ENCODE data around the gene RBM20. TPM values are rescaled to one million over a fixed set of nuclear protein-coding genes. Genes with fewer than 3 reads are reported as not detected.

RBM20 gene
- polyA plus RNA-seq, 3 donors: 4.5 to 8.3 (median 8.1) TPM

DNA sequence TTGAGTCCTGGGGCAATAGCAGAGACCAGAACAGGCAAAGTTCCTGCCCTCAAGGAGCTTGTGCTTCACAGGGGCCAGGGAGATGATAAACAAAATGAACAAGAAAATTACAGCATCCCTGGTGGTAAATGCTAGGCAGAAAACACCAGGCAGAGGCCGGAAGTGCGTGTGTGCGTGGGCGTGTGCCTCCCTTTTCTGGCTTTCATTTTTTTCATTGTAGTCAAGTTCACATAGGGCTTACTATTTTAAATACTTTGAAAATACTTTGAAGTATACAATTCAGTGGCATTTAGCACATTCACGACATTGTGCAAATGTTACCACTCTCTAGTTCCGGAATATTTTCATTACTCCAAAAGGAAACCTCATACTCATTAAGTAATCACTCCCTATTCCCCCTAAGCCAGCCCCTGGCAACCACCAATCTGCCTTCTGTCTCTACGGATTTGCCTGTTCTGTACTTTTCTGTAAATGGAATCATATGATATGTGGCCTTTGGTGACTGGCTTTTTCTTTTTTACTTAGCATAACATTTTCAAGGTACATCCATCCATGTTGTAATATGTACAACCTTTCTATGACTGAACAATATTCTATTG, 139.5 kb downstream of the RBM20 start:
- DNase-seq: no peak

DNA sequence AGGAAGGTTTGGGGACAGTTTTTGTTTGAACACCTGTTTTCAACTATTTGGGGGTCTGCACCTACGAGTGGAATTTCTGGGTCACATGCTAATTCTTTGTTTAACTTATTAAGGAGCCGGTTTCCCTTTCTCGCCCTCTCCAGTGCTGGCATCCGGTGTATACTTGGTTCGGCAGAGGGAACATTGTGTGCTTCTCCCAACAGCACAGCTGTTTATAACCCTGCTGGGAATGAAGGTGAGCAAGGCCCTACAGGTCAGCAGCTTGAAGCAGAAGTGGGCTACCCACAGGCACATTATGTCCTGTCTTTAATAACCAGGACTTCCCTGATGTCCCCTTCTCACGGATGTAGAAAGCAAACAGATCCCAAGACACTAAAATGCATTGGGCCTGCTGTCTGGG, 140.1 kb downstream of the RBM20 start:
- DNase-seq: no peak

DNA sequence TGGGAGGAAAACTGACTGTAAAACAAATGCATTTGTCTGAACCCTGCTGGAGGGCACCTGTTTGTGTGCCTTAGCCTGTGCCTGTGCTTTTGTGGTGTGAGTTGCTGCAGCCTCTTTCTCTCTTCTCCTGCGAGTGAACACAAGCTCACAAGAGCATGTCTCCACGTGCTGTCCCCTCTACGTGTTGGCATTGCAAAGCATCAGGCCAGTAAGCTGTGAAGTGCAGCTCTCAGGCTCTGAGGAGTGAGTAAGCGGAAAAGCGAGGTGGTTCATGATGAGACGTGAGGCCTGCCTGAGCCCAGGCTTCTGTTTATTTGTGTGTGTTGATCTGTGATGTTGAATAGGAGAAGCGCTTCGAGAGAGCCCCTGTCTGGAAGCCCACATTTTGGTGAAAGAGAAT, 142.0 kb downstream of the RBM20 start:
- DNase-seq: no peak

DNA sequence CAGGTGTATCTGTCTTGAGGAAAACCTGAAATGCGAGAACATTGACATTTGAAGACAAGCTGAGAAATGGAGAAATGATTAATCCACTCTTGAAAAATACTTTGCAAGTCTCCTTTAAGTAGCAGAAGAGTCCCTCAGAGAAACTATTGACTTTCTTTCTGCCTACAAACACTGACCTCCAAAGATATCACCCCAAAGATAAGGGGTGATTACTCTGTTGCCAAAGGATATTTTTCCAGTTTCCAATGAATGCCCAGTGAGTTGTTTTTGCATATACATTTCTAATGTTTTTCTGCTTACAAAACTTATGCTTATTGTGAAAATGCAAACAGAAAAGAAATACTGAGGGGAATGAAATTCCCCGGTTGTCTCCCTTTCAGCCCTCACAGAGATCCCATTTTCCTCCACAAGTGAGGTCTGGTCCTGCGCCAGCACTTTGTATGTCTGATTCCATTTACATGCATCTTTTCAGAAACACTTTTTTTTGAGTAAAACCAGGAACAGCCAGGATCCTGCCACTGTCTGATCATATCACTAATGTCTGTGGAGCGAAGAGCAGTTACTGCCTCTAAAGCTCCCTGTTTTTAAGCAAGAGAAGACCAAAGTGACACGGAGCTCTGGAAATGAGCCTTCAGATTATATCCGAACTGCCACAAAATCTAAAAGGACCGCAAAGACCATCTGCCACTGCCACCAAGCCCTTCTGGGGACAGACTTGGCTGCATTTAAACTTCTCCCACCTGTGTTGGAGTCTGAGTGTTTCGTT, 144.7 kb downstream of the RBM20 start:
- DNase-seq: no peak

DNA sequence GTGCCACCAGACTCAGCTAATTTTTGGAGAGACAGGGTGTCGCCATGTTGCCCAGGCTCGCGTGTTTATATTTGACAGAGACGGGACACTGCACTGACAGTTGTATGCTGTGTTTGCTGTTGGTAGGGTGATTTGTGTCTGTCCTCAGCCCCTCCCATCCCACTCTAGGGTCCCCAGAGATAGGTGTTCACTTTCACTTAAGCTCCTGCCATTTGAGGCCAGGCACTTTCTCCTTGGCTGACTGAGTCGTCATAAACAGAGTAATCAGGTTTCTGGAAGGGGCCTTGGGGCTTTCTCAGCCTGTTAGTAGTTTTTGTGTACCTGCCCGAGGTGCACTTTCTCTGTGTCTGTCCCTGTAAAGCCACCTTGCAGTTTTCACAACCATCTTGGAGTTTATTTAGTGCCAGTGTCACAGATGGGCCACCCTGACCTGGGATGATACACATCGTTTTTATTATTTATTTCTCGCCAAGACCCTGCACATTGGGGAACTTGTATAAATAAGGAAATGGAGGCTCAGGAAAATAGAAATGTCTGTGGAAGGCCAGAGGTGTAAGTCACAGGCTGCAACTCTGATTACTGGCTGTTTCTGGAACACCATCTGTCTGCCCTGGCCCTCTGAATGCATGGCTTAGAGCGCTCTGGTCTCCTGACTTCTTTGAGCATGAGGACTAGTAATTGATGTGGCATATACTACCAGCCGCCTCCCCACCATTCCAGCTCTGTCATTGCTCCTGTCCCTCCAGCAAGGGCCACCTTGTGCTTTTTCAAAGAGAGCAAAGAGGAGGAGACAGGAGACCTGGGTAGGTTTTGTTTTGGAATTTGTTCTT, 145.7 kb downstream of the RBM20 start:
- peak; percentile 30 for DNase-seq

DNA sequence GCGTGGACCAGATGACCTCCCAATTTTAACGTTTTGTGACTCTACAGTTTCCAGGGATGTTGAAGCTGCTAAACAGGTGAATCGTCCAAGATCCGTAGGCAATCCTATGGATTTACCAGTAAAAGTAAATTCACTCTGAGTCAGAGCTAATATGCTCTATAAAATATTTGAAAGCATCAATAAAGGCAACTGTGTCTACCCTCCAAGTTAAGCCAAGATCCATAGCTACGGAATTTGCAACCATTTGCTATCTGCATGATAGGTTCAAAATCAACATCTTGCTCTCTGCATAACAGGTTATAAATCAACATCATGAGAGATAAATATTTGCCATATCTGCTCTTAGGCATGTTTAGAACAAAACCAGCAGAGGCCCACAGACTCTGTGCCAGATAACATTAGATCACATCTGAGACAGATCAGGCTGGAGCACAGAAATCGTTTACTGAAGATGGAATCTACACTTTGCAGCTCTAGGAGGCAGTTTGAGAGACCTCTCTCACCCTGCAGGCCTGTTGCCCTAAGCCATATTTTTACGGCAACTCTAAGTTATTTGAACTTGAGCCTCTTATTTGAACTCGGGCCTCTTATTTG, 146.9 kb downstream of the RBM20 start:
- DNase-seq: no peak

DNA sequence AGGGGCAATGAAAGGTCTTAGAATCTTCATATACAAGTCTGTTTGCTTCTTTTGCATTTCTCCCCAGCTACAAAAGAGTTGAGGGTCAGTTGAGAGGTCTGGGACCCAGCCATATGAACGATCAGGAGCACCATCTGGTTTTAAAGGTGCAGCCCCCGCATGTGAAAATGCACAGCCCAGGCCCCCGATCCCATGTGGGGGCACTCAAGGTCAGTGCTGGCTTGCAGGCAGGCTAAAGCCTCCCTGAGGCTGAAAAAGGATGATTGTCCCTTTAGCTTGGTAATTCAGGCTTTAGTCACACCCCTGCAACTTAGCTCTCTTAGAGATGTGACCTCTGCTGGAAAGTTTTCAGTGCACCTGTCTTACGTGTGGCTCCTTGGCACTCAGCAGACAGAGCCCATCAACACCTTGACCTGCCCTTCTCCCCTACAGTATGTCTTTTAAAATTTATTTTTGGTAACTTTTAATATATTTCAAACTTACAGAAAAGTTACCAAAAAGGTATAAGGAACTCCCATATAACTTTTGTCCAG, 147.5 kb downstream of the RBM20 start:
- no peak for DNase-seq

DNA sequence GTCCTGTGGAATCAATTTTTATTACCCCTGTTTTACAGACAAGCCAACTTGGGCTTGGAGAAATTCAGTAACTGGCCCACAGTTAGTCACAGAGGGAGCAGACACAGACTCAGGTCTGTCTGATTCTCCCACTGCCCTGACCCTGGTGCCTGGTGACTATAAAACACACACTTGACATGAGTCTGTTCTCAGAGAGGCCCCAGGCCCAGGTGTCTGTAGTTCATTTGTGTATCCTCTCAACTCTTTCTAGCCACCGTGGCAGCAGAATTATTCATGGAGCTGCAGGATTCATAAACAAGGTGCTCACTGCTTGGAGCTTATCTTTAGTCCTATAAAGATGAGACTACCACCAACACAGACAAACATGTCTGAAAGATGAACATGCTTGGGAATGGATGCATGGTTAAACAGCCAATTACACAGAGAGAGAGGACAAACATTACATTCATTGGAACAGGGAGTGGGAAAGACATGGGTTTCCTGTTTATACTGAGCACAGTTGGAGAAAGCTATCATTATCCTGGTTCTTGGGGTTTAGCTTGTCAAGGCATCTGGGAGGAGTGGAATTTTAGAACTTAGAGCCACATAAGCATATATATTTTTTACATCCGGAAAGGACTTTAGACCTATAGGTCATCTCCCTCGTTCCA, 148.5 kb downstream of the RBM20 start:
- DNase-seq: no peak

DNA sequence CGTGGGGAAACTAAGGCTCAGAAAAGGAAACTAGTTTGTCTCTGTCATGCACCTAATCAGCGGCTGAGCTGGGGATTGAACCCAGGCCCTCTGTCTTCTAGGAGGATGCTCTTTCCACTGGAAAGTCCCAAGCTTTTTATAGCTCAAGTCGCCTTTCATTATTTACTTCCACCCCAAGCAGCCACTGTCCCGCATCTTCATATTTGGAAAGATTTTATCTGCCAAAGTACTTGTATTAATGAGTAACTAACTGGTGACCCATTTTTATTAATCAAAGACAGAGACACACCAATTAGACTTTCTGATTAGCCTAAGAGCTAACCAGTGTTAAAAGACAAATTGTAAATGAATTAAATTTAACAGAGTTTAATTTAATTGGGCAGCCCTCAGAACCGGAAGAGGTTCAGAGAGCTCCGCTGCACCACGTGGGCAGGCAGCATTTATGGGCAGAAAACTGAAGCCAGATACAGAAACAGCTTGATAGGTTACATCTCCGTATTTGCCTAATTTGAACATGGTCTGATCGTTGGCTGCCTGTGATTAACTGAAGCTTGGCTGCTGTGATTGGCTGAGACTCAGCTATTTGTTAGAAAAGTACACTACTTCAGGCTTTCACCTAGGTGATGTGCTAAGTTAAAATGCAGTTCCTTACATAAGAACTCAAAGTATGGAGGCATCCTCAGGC, 149.1 kb downstream of the RBM20 start:
- DNase-seq: no peak

DNA sequence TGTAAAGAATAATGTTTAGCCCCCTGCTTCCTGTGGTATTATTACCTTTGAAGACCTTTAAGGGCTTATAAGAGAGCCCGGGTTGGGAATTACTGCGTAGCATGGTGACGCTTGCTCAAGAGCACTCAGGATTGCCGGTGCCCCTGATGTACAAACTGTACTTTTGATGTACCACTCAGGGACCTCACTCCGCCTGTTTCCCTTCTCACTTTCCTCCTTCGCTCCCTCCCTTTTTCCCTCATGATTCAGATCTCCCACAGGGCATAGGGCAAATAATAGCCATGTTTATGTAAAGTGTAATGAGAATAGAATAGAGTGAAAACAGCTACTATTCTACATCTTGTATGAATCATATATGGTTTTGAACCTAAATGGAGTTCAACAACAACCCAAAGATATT, 149.8 kb downstream of the RBM20 start:
- DNase-seq: no peak

DNA sequence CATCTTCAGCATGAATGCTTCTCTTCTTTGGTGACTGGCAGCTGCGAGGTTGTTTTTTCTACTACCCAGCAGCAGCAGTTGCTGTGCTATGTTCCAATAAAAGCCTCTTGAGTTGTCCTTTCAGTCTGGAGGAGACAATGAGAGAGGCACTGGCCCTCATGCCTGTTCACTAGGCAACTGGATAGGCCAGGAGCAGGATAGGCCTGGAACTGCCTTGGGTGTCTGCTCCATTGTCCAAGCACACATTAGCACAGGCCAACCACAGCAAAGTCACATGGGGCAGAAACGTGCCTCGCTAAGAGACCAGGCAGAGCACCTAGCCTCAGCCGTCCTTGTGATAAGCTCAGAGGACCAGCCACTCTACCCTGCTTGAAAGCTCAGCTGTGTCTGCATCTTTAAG, 150.7 kb downstream of the RBM20 start:
- DNase-seq: no peak

DNA sequence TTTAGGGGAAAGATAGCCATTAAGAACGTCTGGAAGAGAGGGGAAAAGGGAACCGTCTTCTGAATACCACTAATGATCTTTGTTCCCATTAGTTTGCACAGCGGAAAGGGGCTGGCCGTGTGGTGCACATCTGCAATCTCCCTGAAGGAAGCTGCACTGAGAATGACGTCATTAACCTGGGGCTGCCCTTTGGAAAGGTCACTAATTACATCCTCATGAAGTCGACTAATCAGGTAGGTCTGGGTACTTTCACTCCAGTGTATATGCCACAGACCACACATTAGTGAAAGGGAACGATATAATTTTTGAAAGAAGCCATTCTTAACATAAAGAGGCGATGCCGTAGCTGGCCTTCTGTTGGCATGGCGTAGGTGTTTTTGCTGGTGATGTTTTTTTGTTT, 153.3 kb downstream of the RBM20 start:
- DNase-seq: no peak

DNA sequence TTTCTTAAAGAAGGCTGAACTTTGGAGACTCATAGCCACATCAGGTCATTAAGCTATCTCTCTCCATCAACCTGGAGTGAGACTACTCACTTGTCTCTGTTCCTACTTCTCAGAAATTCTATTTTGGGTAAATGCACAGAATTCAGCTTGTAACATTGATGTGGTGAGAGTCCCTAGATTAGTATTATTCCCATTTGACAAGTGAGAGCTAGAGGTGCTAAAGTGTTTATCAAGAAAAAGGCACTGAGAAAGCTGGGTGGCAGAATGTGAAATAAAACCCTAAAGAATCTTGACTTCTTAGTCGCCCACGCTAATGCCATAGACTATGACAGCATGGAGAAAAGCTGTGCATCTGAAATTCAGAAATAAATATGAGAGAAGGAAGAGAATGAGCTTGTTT, 154.2 kb downstream of the RBM20 start:
- DNase-seq: no peak

DNA sequence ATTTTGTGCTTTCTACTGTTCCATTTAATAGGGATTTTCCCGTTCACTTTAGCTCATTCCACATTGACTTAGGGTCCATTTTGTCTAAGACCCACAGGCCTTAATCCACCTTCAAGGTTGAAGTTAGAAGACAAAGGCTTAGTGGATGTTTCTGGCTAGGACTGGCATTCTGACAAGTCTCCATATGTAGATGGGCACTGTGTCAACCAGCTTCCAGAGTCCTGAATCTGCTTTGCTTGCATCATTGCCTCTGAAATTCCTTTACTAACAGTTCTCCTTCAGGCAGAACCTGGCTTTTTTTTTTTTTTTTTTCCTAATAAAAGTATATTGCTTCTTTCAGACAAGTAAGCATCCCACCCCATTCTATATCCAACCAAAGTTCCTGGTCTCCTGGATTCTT, 158.0 kb downstream of the RBM20 start:
- DNase-seq: no peak

DNA sequence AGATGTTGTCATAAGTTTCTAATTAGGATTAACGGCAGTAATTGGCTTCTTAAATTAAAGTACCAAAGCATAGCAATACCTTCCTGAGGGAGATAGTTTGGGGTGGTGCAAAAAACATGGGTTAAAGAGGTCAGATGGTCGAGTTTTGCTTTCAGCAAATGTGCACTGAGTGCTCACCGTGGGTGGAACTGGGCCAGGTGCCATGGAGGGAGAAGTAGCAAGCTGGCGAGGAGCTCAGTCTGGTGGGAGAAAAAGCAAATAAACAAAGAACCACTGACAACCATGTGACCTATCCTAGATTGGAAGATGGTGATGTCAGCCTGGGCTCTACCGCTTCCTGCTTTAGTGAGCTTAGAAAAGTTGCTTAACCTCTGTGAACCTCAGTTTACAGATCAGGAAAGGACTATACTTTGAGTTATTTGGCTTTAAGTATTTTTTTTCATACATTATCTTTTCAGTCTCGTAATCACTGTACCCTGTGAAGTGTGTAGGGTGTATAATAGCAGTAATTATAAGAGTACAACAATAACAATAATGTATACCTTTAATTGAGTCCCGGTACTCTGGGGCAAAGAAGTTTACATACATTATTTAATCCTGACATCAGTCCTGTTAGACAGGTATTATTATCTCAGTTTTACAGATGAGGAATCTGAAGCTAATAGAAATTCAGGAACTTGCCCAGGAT, 158.6 kb downstream of the RBM20 start:
- no peak for DNase-seq

DNA sequence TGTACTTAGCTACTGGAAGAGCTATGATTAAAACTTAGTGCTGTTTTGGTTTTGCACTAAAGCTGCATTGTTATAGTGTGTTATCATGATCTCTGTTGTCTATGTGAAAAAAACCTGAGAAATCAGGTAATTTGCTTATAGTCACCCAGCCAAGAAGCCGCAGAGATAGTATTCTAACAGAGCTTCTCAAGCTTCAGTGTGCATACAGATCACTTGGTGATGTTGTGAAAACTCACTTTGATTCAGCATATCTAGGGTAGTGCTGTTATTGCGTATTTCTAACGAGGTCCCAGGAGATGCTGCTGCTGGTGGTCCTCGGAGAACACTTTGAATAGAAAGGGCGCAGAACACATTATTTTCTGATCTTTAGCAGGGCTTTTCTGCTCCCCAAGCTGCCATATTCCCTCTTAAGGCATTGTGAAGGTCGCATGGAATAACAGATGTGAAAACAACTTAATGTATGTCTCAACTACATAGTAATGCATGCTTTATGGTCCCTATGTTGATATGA, 159.2 kb downstream of the RBM20 start:
- DNase-seq: no peak

DNA sequence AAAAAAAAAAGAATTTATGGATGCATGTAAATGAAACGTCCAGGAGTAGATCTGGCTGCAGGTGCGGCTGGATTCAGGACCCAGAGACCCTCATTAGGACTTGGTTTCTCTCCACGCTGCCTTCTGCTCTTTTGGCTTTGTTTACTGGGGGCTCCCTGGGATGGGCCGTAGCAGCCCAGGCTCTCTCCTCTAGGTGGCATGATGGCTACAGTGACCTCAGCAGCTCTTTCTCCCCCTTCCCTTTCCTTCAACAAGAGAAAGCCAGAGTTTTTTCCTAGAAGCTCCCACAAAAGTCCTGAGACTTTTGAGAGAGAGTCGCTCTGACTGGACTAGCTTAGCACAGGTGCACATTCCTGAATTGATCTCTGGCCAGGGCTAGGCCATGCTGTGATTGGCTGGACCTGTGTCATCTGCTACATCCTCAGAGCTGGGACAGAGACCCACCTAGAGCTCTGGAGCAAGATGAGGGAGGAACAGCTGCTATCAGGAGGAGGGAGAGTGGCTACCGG, 159.7 kb downstream of the RBM20 start:
- no peak for DNase-seq

DNA sequence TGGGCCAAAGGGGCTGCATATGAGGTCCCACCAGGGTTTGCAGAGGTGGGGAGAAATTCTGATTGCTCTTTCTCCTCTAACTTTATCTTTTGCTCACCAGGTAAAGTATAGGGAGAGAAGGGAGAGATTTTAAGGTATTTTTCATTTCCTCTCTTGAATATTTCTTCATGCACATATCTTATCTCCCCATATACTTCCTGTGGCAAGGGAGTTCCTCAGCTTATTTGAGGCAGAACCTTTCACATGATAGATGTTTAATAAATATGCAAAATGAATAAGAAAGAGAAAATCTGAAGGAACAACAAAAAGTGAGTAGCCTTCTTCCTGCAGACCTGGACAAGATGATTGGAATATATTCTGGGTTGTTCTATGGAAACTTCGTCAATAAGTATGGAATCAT, 160.2 kb downstream of the RBM20 start:
- no peak for DNase-seq

DNA sequence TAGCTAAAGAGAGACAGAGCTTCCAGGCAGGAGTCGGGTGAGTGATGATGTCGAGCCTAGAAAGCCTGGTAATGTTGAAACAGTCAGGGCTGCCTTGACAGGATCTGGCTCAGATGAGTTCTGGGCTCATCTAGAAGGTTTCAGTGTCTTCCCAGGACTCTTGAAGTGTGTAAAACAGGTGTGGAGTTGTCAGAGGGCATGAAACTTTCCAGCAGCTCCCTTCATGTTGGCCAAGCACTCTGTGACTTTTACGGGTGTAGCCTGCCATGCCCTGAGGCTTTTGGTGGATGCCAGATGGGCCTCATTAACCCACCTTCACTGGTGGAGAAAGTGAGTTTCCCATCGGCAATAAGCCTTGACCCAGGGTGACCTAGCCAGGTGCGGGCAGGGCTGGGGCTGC, 161.2 kb downstream of the RBM20 start:
- DNase-seq: no peak

DNA sequence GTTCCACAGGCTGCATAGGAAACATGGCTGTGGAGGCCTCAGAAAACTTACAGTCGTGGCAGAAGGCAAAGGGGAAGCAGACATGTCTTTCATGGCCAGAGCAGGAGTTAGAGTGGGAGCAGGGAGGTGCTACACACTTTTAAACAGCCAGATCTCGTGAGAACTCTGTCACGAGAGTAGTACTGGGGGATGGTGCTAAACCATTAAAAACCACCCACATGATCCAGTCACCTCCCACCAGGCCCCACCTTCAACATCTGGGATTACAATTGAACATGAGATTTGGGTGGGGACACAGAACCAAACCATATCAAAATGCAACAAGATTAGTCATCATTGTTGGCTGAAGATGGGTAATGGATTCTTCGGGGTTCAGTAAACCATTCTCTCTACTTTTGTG, 162.2 kb downstream of the RBM20 start:
- no peak for DNase-seq

Data from renal pelvis (tissue), 4 donors.